SK-MEL-5 (cell line): Measurements from ENCODE around the gene UBE2M. TPM values are rescaled to one million over a fixed set of nuclear protein-coding genes. Genes with fewer than 3 reads are reported as not detected.

ENCODE experiments used
- DNase-seq: peaks from one replicate; pipeline ENCODE4 v3.0.0-alpha.2; 2016; ENCODE audit warnings: low read depth, low spot score
- in situ Hi-C: cut with HindIII; loops from 2 replicates; pipeline ENCODE4 v1.10.0; 2016; ENCODE audit warnings: low sequenced_read_pairs, high pct_unique_total_duplicates, low pct_unique_long_range_greater_than_20kb
- total RNA-seq: library from RNA; depleted of rRNA; stranded (reverse); fragments of >200 nt; shearing (Covaris generic); gene quantifications from 2 replicates; pipeline ENCODE4 v1.2.3, GENCODE V29; 2014

UBE2M gene
- total RNA-seq, 1 experiment from 2014 or later = 85.3 TPM

GRCh38 chr19:58522709-58523108, 35.7 kb downstream of the UBE2M start:
- no peak for DNase-seq
- in situ Hi-C loops = no loop called here

- in situ Hi-C loops = no loop called here
- DNase-seq = no peak
Observed at GRCh38 chr19:58521651-58522050, 36.8 kb downstream of the UBE2M start.

- DNase-seq = no peak
- in situ Hi-C loops = no loop called here
Observed at GRCh38 chr19:58520257-58520599, 38.2 kb downstream of the UBE2M start.

- in situ Hi-C loops = no loop called here
- DNase-seq = peak; percentile 92
Observed at GRCh38 chr19:58519355-58520256, 38.8 kb downstream of the UBE2M start, which contains the start of gene ZBTB45. TSS of gene ZBTB45 (minus strand) at chr19:58519810. CDS start at chr19:58517673, 2,137 bp downstream.

GRCh38 chr19:58519087-58519354, 39.4 kb downstream of the UBE2M start:
- DNase-seq = peak; percentile 60

GRCh38 chr19:58518256-58519086, 39.9 kb downstream of the UBE2M start:
- in situ Hi-C loops = no loop called here
- DNase-seq = no peak

More at GRCh38 chr19:58519087-58519354, 39.4 kb downstream of the UBE2M start:
- in situ Hi-C loops = no loop called here

- in situ Hi-C loops = no loop called here
Observed at GRCh38 chr19:58516964-58517833, 41.2 kb downstream of the UBE2M start.

GRCh38 chr19:58516246-58516836, 42.1 kb downstream of the UBE2M start:
- DNase-seq = no peak
- in situ Hi-C loops = no loop called here

More at GRCh38 chr19:58516964-58517833, 41.2 kb downstream of the UBE2M start:
- DNase-seq = no peak

- in situ Hi-C loops = no loop called here
- DNase-seq = no peak
Observed at GRCh38 chr19:58515259-58515658, 43.2 kb downstream of the UBE2M start.

GRCh38 chr19:58514564-58515022, 43.8 kb downstream of the UBE2M start:
- in situ Hi-C loops = no loop called here
- DNase-seq = no peak

GRCh38 chr19:58513694-58514563, 44.5 kb downstream of the UBE2M start:
- in situ Hi-C loops = no loop called here
- peak; percentile 76 for DNase-seq

GRCh38 chr19:58513213-58513693, 45.2 kb downstream of the UBE2M start:
- in situ Hi-C loops = no loop called here
- no peak for DNase-seq

GRCh38 chr19:58511353-58512208, 46.8 kb downstream of the UBE2M start, which contains the start of gene SLC27A5:
TSS of gene SLC27A5 (minus strand) at chr19:58511992. CDS start at chr19:58511955, 37 bp downstream.
- no peak for DNase-seq
- in situ Hi-C loops = no loop called here

GRCh38 chr19:58510084-58510862, 48.1 kb downstream of the UBE2M start:
- in situ Hi-C loops = no loop called here

GRCh38 chr19:58509731-58510083, 48.7 kb downstream of the UBE2M start:
- DNase-seq = no peak
- in situ Hi-C loops = no loop called here

More at GRCh38 chr19:58510084-58510862, 48.1 kb downstream of the UBE2M start:
- DNase-seq = no peak
